NCI-H345 treated with DMSO at 0.1 percent for 48 hours (cell line): ENCODE results near the gene NEK7.
"Not testable (repeated sequence)": the region's sequence is repeated elsewhere in the genome, so short reads cannot be mapped to it uniquely, and the experiment has no call there.

Experiments used
- DNase-seq: peaks from one replicate; lab custom pipeline; 2025; ENCODE audit not compliant: unreplicated experiment; lab: John Stamatoyannopoulos, UW

The NEK7 gene

GRCh38 chr1:198168227-198168626 is 11.4 kb downstream of the NEK7 start:
- DNase-seq, result no peak

DNA sequence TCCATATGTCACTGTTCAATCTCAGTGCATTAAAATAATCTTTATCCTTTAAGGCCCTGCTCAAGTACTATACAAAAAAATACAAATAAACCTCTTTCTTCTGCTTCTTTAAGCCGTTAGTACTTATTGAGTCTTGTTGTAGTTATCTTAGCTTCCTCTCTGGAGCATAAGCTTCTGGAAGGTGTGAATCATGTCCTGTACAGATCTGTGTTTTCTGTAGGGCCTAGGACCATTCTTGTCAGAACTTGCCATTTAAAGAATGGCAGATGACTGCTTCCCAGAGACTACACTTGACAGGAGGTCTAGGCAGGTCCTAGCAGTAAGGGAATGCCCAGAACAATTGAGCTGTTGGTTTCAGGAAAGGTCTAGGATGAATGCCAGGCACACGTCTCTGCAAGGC is 12.9 kb downstream of the NEK7 start:
- no peak for DNase-seq

GRCh38 chr1:198171667-198172540 is 15.1 kb downstream of the NEK7 start:
- DNase-seq, result no peak

GRCh38 chr1:198173832-198174231 is 17.0 kb downstream of the NEK7 start:
- DNase-seq, result no peak

- no peak for DNase-seq
Observed at GRCh38 chr1:198174297-198174696, 17.5 kb downstream of the NEK7 start.

- DNase-seq, result no peak
Observed at GRCh38 chr1:198175423-198176170, 18.8 kb downstream of the NEK7 start.

- DNase-seq, result no peak
Observed at GRCh38 chr1:198176179-198176578, 19.4 kb downstream of the NEK7 start.

DNA sequence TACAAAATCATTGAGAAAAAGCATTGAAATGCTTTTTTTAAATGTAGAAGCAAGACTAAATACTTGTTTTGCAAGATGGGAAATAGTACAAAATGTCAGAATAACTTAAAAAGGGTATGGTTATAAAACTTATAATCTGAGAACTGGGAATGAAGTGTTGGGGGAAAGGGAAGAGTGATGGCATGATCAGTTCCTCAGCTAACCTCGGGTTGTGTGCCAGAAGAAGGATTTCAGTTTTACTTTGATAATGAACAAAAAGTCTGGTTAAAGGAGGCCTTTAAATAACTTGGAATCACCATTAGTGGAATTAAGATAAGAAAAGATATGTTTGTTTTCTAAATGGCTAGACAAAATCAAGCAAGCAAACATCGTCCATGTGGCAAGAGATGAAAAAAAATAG is 20.7 kb downstream of the NEK7 start:
- no peak for DNase-seq

DNA sequence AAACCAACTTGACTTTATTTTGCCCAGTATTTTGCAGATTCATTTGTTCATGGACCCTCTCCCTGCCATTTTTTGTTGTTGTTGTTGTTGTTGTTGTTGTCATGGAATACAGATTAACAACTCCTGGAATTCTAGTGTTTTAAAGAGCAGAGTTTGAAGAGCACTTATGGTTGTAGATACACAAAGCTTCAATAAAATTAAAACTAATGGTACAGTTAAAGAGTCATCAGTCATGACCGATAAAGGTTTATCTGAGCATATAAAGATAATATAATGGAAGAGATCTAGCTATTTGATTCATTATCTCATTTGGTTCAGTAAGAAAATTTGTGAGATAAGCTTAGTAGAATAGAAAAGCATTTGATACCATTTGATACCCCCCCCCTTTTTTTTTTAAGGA is 21.8 kb downstream of the NEK7 start:
- DNase-seq, result no peak

- DNase-seq, result no peak
Observed at GRCh38 chr1:198179556-198179981, 22.8 kb downstream of the NEK7 start.

- DNase-seq, result no peak
Observed at GRCh38 chr1:198183605-198184004, 26.8 kb downstream of the NEK7 start.

GRCh38 chr1:198184516-198184915 is 27.7 kb downstream of the NEK7 start:
- no peak for DNase-seq

- DNase-seq, result no peak
Observed at GRCh38 chr1:198185146-198185545, 28.3 kb downstream of the NEK7 start.

GRCh38 chr1:198185759-198186158 is 29.0 kb downstream of the NEK7 start:
- no peak for DNase-seq

- DNase-seq, result no peak
Observed at GRCh38 chr1:198186916-198187580, 30.2 kb downstream of the NEK7 start.

GRCh38 chr1:198187973-198188588 is 31.3 kb downstream of the NEK7 start:
- no peak for DNase-seq

DNA sequence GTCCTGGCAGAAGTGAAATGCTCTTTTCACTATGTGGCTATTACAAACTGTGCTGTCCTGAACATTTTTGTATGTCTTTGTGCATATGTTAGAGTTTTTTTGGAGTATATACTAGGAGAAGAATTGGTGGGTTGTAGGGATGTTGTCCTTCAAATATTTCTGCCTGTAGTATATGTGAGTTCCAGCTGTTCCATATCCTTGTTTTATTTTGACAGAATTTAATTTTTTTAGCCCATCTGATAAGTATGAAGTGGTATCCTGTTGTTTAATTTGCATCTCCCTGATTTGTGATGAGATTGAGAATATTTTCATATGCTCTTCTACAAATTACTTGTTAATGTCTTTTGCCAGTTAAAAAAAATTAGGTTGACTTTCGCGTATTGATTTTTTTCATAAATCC is 34.3 kb downstream of the NEK7 start:
- no peak for DNase-seq

- not testable (repeated sequence) for DNase-seq
Observed at GRCh38 chr1:198193871-198194270, 37.1 kb downstream of the NEK7 start.

GRCh38 chr1:198196630-198197029 is 39.8 kb downstream of the NEK7 start:
- DNase-seq, result no peak

DNA sequence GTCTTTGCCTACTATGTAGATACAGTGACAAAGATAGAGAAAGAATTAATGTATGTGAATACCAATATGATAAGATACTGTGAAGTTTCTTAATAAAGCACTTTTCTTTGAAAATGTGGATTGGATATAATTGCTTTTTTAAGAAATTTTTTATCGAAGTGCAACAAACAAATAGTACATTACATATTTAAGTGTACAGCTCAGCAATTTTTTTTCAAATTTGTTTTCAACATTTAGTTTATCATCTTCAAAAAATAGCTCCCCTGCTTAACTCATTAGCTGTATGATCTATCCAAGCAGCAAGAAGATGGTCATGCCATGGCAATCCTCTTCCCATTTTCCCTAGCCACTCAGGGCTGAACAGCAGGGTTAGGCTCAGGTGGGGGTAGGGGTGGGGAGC is 40.5 kb downstream of the NEK7 start:
- no peak for DNase-seq

- DNase-seq, result no peak
Observed at GRCh38 chr1:198199105-198199504, 42.3 kb downstream of the NEK7 start.
